Suppressor macrophage treated with lipopolysaccharide for 1 hour (primary cell): ENCODE data around the gene GPR101.
"Not testable (repeated sequence)": the region's sequence is repeated elsewhere in the genome, so short reads cannot be mapped to it uniquely, and the experiment has no call there.

Experiments used
- DNase-seq, 3 donors: peaks; one replicate each; pipeline ENCODE4 v3.0.0-alpha.2; 2020 to 2022

GPR101 gene

DNA sequence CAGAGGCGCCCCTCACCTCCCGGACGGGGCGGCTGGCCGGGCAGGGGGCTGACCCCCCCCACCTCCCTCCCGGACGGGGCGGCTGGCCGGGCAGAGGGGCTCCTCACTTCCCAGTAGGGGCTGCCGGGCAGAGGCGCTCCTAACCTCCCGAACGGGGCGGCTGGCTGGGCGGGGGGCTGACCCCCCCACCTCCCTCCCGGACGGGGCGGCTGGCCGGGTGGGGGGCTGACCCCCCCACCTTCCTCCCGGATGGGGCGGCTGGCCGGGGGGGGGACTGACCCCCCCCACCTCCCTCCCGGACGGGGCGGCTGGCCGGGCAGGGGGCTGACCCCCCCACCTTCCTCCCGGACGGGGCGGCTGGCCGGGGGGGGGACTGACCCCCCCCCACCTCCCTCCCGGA is 33.6 kb downstream of the GPR101 start:
- not testable (repeated sequence) for DNase-seq

DNA sequence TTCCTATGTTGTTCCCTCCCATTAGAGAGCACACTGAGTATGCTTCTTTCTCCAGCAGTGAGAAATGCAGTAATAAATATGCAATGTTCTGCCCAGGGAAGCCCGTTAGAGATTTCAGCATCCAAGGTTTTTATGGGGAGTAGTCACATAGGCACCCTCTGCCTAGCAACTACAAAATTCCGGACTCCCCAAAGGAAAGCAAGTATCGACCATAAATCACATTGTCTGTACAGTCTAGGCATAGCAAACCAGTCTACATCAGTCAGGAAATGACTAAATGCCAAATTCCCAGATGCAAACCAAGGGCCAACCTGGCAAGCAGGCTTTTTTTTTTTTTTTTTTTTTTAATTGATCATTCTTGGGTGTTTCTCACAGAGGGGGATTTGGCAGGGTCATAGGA is 34.8 kb downstream of the GPR101 start:
- no peak for DNase-seq
